GM19324 (cell line): ENCODE results near the gene NRG2.

ENCODE experiments used
- ATAC-seq: cut with Tn5 transposase; IDR thresholded peaks from one replicate; pipeline ENCODE4 v1.9.1; 2021; ENCODE audit warnings: mild to moderate bottlenecking, moderate library complexity; ENCODE audit not compliant: unreplicated experiment, low FRiP score

Gene NRG2

GRCh38 chr5:140042643-140043507 is at the start of gene NRG2:
TSS of gene NRG2 (minus strand) at chr5:140043299.
- ATAC-seq: peak; percentile 59

- ATAC-seq: no peak
Measured at GRCh38 chr5:140090251-140090650, 47.2 kb upstream of the NRG2 start.

GRCh38 chr5:140084541-140084940 is 41.4 kb upstream of the NRG2 start:
- ATAC-seq: no peak

- ATAC-seq: no peak
Measured at GRCh38 chr5:140083650-140084049, 40.6 kb upstream of the NRG2 start.

- ATAC-seq: no peak
Measured at GRCh38 chr5:140083120-140083519, 40.0 kb upstream of the NRG2 start.

- no peak for ATAC-seq
Measured at GRCh38 chr5:140076788-140077187, 33.7 kb upstream of the NRG2 start.

- ATAC-seq: no peak
Measured at GRCh38 chr5:140076142-140076541, 33.0 kb upstream of the NRG2 start.

GRCh38 chr5:140075371-140075770 is 32.3 kb upstream of the NRG2 start:
- no peak for ATAC-seq

GRCh38 chr5:140073296-140073695 is 30.2 kb upstream of the NRG2 start:
- ATAC-seq: no peak

- ATAC-seq: no peak
Measured at GRCh38 chr5:140072812-140073211, 29.7 kb upstream of the NRG2 start.

GRCh38 chr5:140060816-140061215 is 17.7 kb upstream of the NRG2 start:
- no peak for ATAC-seq

GRCh38 chr5:140058212-140058932 is 15.3 kb upstream of the NRG2 start:
- ATAC-seq: no peak

GRCh38 chr5:140056880-140057279 is 13.8 kb upstream of the NRG2 start:
- no peak for ATAC-seq

GRCh38 chr5:140055152-140055551 is 12.1 kb upstream of the NRG2 start:
- ATAC-seq: no peak

- no peak for ATAC-seq
Measured at GRCh38 chr5:140054086-140054689, 11.1 kb upstream of the NRG2 start.

- ATAC-seq: no peak
Measured at GRCh38 chr5:140051950-140052349, 8.9 kb upstream of the NRG2 start.

GRCh38 chr5:140049713-140050112 is 6.6 kb upstream of the NRG2 start:
- no peak for ATAC-seq

GRCh38 chr5:140049205-140049604 is 6.1 kb upstream of the NRG2 start:
- no peak for ATAC-seq

- ATAC-seq: no peak
Measured at GRCh38 chr5:140044041-140044440, 942 bp upstream of the NRG2 start.

GRCh38 chr5:140043508-140043872 is 391 bp upstream of the NRG2 start:
- ATAC-seq: peak; percentile 8

GRCh38 chr5:140042393-140042642 is 781 bp downstream of the NRG2 start:
- ATAC-seq: no peak
